ENCODE data around the gene HPS4. TPM values are rescaled to one million over a fixed set of nuclear protein-coding genes. Genes with fewer than 3 reads are reported as not detected.

Gene HPS4
- total RNA-seq, 1 donor from 2014 or later, result 11.9 TPM

- intact Hi-C loops (cut with DNase I), result no loop called here
- DNase-seq (ENCODE audit: low spot score), result no peak
These were observed 19.3 kb upstream of the HPS4 start for GRCh38 chr22:26502688-26503561.

GRCh38 chr22:26501996-26502395 is 18.4 kb upstream of the HPS4 start:
- DNase-seq (ENCODE audit: low spot score), result no peak
- intact Hi-C loops (cut with DNase I), result no loop called here

GRCh38 chr22:26499188-26499703 is 15.7 kb upstream of the HPS4 start:
- intact Hi-C loops (cut with DNase I), result no loop called here
- DNase-seq (ENCODE audit: low spot score), result no peak

DNA sequence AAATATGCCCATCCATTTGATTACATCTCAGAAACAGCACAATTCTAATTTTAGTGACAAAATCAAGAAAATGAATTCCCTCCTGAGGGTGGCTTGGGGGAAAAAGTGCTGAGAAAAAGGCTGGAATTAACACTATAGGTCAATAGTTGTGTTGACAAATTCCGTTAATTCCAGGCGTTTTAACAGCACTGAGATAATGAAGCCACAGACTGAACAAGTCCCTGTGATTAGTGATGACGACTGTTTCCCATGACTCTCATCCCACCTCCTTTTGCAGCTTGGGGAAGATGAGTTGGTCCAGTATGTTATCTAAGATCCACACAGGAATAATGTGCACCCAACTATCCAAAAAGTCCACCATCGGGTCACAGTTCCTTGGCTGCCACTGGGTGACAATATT is 12.9 kb upstream of the HPS4 start:
- DNase-seq (ENCODE audit: low spot score), result no peak
- intact Hi-C loops (cut with DNase I), result no loop called here

DNA sequence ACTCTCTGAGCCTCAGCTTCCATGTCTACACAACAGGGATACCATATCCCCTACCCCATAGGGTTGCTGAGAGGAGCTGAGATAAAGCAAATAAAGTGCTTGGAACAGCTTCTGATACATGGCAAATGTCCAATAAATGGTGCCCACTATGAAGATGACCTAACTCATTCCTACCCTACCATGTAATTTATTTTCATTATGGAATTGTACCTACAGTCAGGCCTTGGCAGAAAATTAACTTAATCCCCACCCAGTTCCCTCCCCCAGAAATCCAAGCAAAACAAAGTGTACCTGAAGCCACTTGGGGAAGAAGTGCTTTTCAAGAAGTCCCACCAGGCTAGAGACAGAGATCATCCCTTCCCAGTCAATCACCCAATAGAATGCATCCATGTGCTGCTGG is 10.9 kb upstream of the HPS4 start:
- intact Hi-C loops (cut with DNase I), result no loop called here
- no peak for DNase-seq (ENCODE audit: low spot score)

GRCh38 chr22:26492220-26492619 is 8.6 kb upstream of the HPS4 start:
- no peak for DNase-seq (ENCODE audit: low spot score)
- intact Hi-C loops (cut with DNase I), result no loop called here

- intact Hi-C loops (cut with DNase I), result no loop called here
- no peak for DNase-seq (ENCODE audit: low spot score)
These were observed 6.0 kb upstream of the HPS4 start for GRCh38 chr22:26489447-26490036.

DNA sequence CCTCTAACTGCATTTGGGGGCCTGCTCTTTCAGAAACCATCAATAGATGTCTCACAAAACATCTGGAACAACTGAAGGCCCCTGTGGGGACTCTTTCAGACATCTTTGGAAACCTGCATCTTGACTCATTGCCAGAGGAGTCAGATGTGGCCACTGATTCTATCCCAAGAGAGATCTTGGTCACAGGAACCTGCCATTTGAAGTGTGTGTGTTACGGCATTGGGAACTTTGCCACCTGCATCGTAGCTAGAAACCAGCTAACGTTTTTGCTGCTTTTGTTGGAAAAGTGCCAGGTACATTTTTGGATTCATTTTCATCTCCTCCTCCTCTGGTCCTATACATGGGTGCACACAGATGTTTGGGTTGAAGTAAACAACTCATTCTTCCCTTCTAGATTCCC is 4.4 kb upstream of the HPS4 start:
- intact Hi-C loops (cut with DNase I), result no loop called here

DNA sequence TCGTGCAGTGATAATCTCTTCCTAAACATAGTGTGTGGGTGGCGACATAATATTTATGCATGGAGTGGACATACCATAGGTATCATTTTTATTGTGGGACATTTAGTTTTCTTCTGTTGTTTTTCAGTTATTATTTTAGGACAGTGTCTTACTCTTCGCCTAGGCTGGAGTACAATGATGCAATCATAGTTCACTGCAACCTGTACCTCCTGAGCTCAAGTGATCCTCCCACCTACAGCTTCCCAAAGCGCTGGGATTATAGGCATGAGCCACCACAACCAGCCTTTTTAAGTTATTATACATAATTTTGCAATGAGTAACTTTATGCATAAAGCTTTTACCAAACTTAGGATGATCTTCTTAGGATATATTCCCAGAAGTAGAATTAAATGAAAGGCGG is 2.8 kb upstream of the HPS4 start:
- no peak for DNase-seq (ENCODE audit: low spot score)

More for the DNA sequence above, 4.4 kb upstream of the HPS4 start:
- no peak for DNase-seq (ENCODE audit: low spot score)

GRCh38 chr22:26485806-26486390 is 2.3 kb upstream of the HPS4 start:
- no peak for DNase-seq (ENCODE audit: low spot score)
- intact Hi-C loops (cut with DNase I), result no loop called here

More for the DNA sequence above, 2.8 kb upstream of the HPS4 start:
- intact Hi-C loops (cut with DNase I), result no loop called here

DNA sequence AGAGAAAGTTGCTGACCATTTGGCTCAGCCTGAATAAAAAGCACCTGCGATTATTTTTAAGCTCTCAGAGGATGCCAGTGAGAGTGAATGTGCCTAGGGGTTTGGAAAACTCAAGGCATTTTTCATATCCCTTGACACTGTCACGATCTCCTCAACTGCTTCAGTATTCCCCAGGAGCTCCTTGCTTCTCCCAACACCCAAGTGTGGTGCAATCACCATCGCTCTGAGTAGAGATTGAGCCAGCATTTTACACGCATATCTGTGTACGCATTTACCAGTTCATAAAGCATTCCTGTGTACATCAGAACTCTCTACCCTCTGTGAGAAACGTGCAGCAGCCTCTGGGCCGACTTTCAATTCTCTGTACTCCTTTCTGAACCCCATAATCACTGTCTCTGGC is 1.4 kb upstream of the HPS4 start:
- no peak for DNase-seq (ENCODE audit: low spot score)
- intact Hi-C loops (cut with DNase I), result no loop called here

- intact Hi-C loops (cut with DNase I), result no loop called here
- no peak for DNase-seq (ENCODE audit: low spot score)
These were observed 750 bp upstream of the HPS4 start for GRCh38 chr22:26484360-26484706.

DNA sequence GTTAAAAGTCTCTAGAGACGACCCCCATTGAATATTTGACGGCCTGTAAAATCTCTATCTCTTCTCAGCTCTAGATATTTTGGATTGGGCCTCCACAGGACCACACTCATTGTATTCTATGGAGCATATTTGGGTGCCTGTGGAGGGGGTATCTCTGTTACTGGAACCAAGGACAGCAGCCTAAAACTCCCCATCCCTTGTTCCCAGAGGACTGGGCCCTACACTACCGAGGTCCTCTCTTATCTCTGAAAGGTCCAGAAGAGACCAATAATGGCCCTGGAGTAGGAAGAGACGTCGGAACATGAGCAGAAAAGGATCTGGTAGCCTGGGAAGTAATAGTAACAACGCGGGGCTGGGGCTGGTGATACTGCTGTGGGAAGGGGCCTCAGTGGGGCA is 542 bp downstream of the HPS4 start:
- DNase-seq (ENCODE audit: low spot score), result no peak
- intact Hi-C loops (cut with DNase I), result loop anchor here (2.0 kb wide), 1 partner anchor 30 kb away; the partner anchor contains the start of gene TFIP11

GRCh38 chr22:26482161-26482560 is 1.4 kb downstream of the HPS4 start:
- intact Hi-C loops (cut with DNase I), result loop anchor here (2.0 kb wide), 1 partner anchor 31 kb away; the partner anchor contains the start of gene TFIP11
- no peak for DNase-seq (ENCODE audit: low spot score)

- DNase-seq (ENCODE audit: low spot score), result no peak
- intact Hi-C loops (cut with DNase I), result loop anchor here (2.0 kb wide), 1 partner anchor 31 kb away; the partner anchor contains the start of gene TFIP11
These were observed 1.9 kb downstream of the HPS4 start for GRCh38 chr22:26481694-26482093.

DNA sequence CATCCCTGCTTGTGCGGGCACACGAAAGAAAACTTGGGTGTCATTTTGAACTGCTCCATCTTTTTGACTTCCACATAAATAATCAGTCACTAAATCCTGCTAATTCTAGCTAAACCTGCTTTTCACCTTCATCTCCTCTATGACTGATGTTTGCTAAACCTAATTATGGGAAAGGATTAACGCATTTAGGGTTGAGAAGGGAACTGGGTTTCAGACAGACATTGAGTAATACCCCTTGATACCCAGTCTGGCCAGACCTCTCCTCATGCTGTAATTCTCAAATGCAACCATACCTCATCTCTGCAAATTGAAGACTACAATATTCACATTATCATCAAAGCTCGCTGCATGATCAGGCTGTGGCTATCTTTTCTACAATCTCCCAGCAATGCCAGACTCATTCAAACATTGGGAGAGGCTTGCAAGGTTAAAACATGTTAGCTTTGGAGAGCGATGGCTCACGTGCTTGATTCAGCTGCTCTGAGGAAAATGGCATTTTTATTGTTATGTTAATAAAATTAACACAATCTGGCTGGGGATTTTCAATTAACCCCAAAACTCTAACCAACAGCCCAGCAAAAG is 2.4 kb downstream of the HPS4 start:
- DNase-seq (ENCODE audit: low spot score), result no peak
- intact Hi-C loops (cut with DNase I), result no loop called here

GRCh38 chr22:26480611-26480932 is 3.0 kb downstream of the HPS4 start:
- intact Hi-C loops (cut with DNase I), result no loop called here
- DNase-seq (ENCODE audit: low spot score), result no peak

DNA sequence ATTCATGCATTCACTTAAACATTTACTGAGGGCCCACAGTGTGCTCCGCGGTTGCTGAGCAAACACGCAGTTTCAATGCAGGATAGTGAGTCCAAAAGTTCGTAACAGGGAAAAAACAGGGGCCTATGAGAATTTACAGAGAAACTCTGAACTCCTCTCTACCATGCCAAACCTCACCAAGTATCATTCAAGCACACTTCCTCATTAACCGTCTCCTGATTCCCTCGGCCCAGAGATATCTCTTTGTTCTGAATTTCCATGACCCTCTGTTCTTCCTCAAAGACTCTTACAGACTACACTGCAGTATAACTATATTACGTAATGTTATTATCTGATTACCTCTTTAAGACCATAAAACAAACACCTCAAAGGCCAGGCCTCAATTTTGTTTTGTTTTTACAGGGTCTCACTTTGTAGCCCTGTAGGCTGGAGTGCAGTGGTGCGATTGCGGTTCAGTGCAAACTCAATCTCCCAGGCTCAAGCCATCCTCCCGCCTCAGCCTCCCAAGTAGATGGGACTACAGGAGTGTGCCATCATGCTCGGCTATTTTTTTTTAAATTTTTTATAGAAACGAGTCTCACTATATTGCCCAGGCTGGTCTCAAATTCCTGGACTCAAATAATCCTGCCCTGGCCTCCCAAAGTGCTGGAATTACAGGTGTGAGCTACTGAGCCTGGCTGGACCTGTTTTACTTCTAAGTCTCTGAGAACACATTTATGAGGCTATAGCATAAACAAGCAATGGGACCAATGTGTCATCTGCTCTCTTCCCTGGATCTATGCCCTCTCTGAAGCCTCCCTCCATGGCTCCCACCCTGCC is 3.6 kb downstream of the HPS4 start:
- no peak for DNase-seq (ENCODE audit: low spot score)
- intact Hi-C loops (cut with DNase I), result no loop called here

DNA sequence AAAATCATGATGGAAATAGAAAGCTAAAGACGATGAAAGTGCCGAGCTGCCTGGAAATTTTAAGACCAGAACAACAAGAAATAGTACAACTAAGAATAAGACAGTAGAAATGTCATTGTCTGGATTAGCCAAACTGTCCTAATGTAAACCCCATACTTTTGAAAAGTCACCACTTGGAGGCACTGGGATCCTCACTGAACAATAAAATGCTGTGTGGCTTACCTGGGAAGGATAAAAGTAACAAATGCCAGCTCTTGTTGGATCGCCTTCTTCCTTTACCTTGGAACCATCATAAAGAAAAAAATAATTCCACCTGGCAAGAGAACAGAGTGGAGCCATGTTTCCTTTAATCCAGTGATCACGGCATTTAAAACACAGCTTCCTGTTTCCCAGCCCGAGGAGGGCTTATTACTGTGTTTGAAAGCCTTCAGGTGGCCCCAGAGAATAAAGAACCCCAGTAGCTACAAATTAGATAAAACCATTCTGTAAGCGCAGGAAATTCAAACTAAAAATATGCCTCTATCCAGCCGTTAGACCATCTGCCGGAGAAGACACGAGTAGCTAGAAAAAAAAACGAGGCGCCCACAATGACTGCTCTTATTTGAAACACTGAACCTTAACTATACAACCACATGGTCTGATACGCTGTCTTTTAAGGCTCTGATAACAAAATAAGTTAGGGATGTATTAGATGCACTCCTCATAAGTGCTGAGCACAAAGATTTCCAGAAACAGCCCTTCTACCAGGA is 4.4 kb downstream of the HPS4 start:
- intact Hi-C loops (cut with DNase I), result no loop called here
- DNase-seq (ENCODE audit: low spot score), result no peak

All from cardiac septum (tissue), 1 donor.